Panc1 (cell line): ENCODE data around the gene MVD. TPM values are rescaled to one million over a fixed set of nuclear protein-coding genes. Genes with fewer than 3 reads are reported as not detected.

Source experiments
- ATAC-seq: fragments of 200-7000 bp; cut with Tn5 transposase; 2 replicates; pipeline ENCODE4 v1.9.1; 2020; ENCODE audit warnings: mild to moderate bottlenecking, moderate library complexity
- BruUV-seq: library from RNA; stranded (reverse); fragments of 400-500 nt; replicated peaks from 2 replicates; lab custom pipeline; 2021; lab: Mats Ljungman, UMichigan
- CTCF ChIA-PET: fragments of 300-600 bp; sonication (Branson Sonifier 250); formaldehyde crosslinking; loops from one replicate; lab custom pipeline; 2022; ENCODE audit warnings: antibody characterized with exemption; lab: Charles Lee
- POLR2A ChIA-PET: fragments of 300-600 bp; sonication (Branson Sonifier 250); formaldehyde crosslinking; loops from one replicate; lab custom pipeline; 2022; ENCODE audit warnings: antibody characterized with exemption; lab: Charles Lee
- DNase-seq: peaks from one replicate; pipeline ENCODE4 v3.0.0-alpha.2; 2010; ENCODE audit warnings: low read depth, low spot score
- H3K27ac ChIP-seq: 2 replicates; pipeline ENCODE4 v1.5.1; 2011; ENCODE audit warnings: mild to moderate bottlenecking, low read length, inconsistent platforms
- H3K27me3 ChIP-seq: fragments of 200-500 bp; sonication (Bioruptor generic); 2 replicates; pipeline ENCODE4 v1.6.0; 2014; ENCODE audit warnings: low read length, inconsistent platforms; ENCODE audit not compliant: control insufficient read depth, insufficient read depth
- H3K36me3 ChIP-seq: fragments of 200-500 bp; sonication (Bioruptor generic); 2 replicates; pipeline ENCODE4 v1.5.1; 2014; ENCODE audit warnings: inconsistent platforms, mild to moderate bottlenecking, low read length, moderate library complexity; ENCODE audit not compliant: control insufficient read depth, insufficient read depth
- H3K4me1 ChIP-seq: 2 replicates; pipeline ENCODE4 v1.5.1; 2011; ENCODE audit warnings: inconsistent platforms, mild to moderate bottlenecking, low read length, moderate library complexity; ENCODE audit not compliant: control insufficient read depth, insufficient read depth
- H3K4me3 ChIP-seq, 2 experiments: 2 replicates each; pipeline ENCODE4 v1.5.1; 2011 to 2012; ENCODE audit warnings: low read depth in 2 of 2, low read length in 2 of 2, mild to moderate bottlenecking in 2 of 2, inconsistent platforms in 1 of 2, moderate library complexity in 1 of 2
- H3K9me3 ChIP-seq: fragments of 200-500 bp; sonication (Bioruptor generic); 2 replicates; pipeline ENCODE4 v1.5.1; 2014; ENCODE audit warnings: low read depth, mild to moderate bottlenecking, inconsistent platforms, low read length, moderate library complexity; ENCODE audit not compliant: control insufficient read depth, insufficient read depth
- POLR2AphosphoS5 ChIP-seq: IDR thresholded peaks from 2 replicates; pipeline ENCODE4 v1.6.1; 2012; ENCODE audit warnings: mild to moderate bottlenecking, low read depth, low read length, moderate library complexity
- SIN3A ChIP-seq: IDR thresholded peaks from 2 replicates; pipeline ENCODE4 v1.6.1; 2012; ENCODE audit warnings: low read depth, mild to moderate bottlenecking, low read length, moderate library complexity, borderline replicate concordance; ENCODE audit not compliant: insufficient read depth
- TCF7L2 ChIP-seq: IDR thresholded peaks from 2 replicates; pipeline ENCODE4 v1.6.1; 2011; ENCODE audit warnings: mild to moderate bottlenecking, low read depth, low read length, inconsistent platforms
- in situ Hi-C: cut with HindIII; loops from 2 replicates; pipeline ENCODE4 v1.10.0; 2016; ENCODE audit warnings: low sequenced_read_pairs, low pct_unique_long_range_greater_than_20kb
- intact Hi-C: fragments of 100-400 bp; cut with micrococcal nuclease; formaldehyde crosslinking; loops from one replicate; pipeline ENCODE4 v1.10.0; 2022; ENCODE audit not compliant: unreplicated experiment
- total RNA-seq: library from RNA; stranded (reverse); gene quantifications from one replicate; pipeline ENCODE4 v1.2.1, GENCODE V29; 2021; ENCODE audit not compliant: unreplicated experiment
- TF ChIP-seq, protein P1 (sequence below): fragments of 450-650 bp; IDR thresholded peaks from 2 replicates; pipeline ENCODE4 v1.5.1; 2017; ENCODE audit warnings: mild to moderate bottlenecking
- TF ChIP-seq, protein P2 (sequence below), 2 experiments: IDR thresholded peaks; 2 replicates each; pipeline ENCODE4 v1.6.1; 2011 to 2012; ENCODE audit warnings: low read depth in 2 of 2, control low read depth in 1 of 2, low read length in 1 of 2, mild to moderate bottlenecking in 1 of 2, moderate library complexity in 1 of 2; ENCODE audit not compliant: insufficient read depth in 1 of 2

Gene MVD
- total RNA-seq, 1 experiment from 2014 or later: 96.8 TPM

DNA sequence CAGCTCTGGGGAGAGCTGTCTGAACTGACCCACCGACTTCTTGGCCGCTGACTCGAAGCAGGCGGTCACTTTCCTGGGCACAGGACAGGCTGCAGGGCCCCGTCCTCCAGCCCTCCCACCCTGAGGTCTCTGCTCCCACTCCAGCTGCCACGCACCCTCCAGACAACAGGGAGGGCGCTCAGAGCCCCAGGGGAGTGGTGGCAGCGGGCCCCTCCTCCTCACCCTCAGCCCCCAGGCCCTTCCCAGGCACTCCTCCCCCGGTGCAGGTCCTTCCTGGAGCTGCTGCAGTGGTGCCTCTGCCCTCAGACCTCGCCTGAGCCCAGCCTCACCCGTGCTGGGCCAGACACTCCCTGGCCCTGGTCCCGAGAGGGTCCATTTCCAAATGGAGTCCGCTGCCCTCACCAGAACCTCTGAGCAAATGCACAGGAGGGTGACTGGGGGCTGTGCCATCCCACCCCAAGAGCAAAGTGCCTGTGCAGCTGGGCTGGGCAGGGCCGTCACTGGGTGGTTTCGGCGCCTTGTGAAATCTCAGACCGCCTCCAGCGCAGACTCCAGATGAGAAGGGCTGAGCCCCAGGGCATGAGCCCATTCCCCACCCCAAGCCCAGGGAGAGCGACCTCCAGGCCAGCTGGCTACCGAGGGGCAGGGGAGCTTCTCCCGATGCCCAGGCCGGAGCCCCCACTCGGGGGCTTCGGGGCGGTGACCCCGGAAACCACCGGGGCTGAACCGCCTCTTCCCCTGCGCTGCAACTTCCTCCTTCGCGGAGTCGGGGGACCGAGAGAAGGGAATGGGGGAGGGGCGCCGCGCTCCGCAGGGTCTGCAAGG is 12.8 kb downstream of the MVD start:
- CTCF ChIA-PET: no interaction called here
- ATAC-seq: peak; percentile 40
- TF ChIP-seq, protein P1, sequence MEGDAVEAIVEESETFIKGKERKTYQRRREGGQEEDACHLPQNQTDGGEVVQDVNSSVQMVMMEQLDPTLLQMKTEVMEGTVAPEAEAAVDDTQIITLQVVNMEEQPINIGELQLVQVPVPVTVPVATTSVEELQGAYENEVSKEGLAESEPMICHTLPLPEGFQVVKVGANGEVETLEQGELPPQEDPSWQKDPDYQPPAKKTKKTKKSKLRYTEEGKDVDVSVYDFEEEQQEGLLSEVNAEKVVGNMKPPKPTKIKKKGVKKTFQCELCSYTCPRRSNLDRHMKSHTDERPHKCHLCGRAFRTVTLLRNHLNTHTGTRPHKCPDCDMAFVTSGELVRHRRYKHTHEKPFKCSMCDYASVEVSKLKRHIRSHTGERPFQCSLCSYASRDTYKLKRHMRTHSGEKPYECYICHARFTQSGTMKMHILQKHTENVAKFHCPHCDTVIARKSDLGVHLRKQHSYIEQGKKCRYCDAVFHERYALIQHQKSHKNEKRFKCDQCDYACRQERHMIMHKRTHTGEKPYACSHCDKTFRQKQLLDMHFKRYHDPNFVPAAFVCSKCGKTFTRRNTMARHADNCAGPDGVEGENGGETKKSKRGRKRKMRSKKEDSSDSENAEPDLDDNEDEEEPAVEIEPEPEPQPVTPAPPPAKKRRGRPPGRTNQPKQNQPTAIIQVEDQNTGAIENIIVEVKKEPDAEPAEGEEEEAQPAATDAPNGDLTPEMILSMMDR: no peak
- TF ChIP-seq SIN3A (0 out of 2 replicates have a peak, but pooled peaks have one; percentile 22), TCF7L2 (no peak)
- TF ChIP-seq, protein P2, sequence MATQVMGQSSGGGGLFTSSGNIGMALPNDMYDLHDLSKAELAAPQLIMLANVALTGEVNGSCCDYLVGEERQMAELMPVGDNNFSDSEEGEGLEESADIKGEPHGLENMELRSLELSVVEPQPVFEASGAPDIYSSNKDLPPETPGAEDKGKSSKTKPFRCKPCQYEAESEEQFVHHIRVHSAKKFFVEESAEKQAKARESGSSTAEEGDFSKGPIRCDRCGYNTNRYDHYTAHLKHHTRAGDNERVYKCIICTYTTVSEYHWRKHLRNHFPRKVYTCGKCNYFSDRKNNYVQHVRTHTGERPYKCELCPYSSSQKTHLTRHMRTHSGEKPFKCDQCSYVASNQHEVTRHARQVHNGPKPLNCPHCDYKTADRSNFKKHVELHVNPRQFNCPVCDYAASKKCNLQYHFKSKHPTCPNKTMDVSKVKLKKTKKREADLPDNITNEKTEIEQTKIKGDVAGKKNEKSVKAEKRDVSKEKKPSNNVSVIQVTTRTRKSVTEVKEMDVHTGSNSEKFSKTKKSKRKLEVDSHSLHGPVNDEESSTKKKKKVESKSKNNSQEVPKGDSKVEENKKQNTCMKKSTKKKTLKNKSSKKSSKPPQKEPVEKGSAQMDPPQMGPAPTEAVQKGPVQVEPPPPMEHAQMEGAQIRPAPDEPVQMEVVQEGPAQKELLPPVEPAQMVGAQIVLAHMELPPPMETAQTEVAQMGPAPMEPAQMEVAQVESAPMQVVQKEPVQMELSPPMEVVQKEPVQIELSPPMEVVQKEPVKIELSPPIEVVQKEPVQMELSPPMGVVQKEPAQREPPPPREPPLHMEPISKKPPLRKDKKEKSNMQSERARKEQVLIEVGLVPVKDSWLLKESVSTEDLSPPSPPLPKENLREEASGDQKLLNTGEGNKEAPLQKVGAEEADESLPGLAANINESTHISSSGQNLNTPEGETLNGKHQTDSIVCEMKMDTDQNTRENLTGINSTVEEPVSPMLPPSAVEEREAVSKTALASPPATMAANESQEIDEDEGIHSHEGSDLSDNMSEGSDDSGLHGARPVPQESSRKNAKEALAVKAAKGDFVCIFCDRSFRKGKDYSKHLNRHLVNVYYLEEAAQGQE (IDR thresholded peaks at IDR 0.05; ENCODE audit: insufficient read depth in 1 of 2, low read depth in 2 of 2, low read length in 1 of 2): no peak
- Histone ChIP-seq H3K9me3 (no peaks in the 10 kb centered on the region), H3K27me3 (no peaks in the 10 kb centered on the region), H3K4me1 (peaks cover 14% of the 10 kb centered on the region), H3K4me3 (peak overlapping the region; percentile 62 to 70), H3K36me3 (peaks cover 6% of the 10 kb centered on the region; the same call in 1 of the 2 replicates), H3K27ac (peak overlapping the region; percentile 78)
- in situ Hi-C loops: no loop called here
- intact Hi-C loops: no loop called here
- no peak for DNase-seq
- no TSS peak for BruUV-seq
- POLR2A ChIA-PET: no interaction called here

DNA sequence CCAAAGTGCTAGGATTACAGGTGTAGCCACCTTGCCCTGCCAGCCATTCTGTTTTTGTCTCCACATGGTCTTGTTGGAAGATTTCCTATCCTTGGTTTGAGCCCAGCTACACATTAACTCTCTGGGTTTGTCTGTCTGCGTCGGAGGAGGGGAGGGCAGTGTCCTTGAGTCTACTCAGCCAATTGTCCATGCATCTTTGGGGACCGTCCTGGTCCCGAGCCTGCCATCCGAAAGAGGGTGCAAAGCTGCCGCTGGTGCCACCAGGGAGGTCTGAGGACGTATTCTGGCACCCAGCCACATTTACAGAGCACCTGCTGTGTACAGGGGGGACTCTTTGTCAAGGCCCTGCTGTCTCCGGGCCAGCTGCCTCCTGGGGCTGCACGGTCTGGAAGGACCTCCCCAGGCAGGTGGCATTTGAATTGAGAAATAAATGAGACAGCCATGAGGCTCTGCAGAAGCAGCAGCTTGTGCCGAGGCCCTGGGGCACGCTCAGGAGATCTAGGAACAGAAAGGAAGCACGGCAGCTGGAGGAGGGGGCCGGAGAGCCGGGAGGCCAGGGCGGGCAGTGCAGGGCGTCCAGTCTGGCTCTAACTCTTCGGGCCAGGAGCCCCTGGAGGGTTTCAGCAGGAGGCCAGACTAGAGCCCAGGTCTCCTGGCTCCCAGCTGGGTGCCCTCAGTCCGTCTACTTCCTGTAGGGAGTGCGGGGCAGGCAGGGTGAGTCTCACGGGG is 13.5 kb downstream of the MVD start:
- CTCF ChIA-PET: interaction anchor here (0.6 kb wide), 2 partner anchors 28 to 38 kb away, joined by 4 to 8 read pairs; no protein-coding TSS in a partner anchor
- no peak for DNase-seq
- TF ChIP-seq, protein P2 (IDR thresholded peaks at IDR 0.05; ENCODE audit: insufficient read depth in 1 of 2, low read depth in 2 of 2, low read length in 1 of 2): no peak
- TF ChIP-seq SIN3A (no peak), POLR2AphosphoS5 (no peak), TCF7L2 (no peak)
- TF ChIP-seq, protein P1: no peak
- in situ Hi-C loops (no loop called here), intact Hi-C loops (no loop called here)
- ATAC-seq: no peak; the same call in 1 of the 2 replicates
- Histone ChIP-seq H3K27me3 (no peaks in the 10 kb centered on the region), H3K27ac (no peak overlapping the region; the same call in 1 of the 2 replicates), H3K36me3 (peaks cover 6% of the 10 kb centered on the region; the same call in 1 of the 2 replicates), H3K9me3 (no peaks in the 10 kb centered on the region), H3K4me1 (peaks cover 14% of the 10 kb centered on the region), H3K4me3 (peak overlapping the region; percentile 62 to 70)
- BruUV-seq: no TSS peak
- POLR2A ChIA-PET: no interaction called here
